ENCODE measurements around the gene PIAS3. TPM values are rescaled to one million over a fixed set of nuclear protein-coding genes. Genes with fewer than 3 reads are reported as not detected.
"Not testable (repeated sequence)": the region's sequence is repeated elsewhere in the genome, so short reads cannot be mapped to it uniquely, and the experiment has no call there.

The PIAS3 gene
- total RNA-seq, 1 donor from 2014 or later: 6.2 TPM

DNA sequence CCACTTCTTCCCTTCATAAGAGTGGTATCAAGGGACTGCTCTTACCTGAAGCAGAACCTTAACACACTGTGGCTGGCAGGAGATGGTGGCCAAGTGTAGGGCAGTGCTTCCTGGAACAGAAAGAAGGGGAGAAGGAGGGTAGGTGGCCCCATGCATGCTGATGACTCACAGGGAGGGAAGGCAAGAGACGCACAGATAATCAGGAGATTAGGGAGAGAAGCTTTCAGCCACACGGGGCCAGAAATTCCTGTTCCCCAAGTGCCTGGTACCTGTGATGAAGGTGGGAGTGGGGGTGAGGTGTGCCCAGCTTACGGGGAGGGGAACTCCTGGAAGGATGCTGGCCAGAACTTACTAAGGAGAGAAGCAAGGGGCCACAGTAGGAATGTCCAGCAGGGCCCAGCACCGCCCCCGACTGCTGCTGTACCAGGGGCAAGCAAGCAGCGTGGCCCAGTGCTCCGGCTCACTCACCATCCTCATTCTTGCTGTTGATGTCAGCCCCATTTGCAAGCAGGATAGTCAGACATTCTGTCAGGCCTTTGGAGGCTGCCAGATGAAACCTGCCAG is 19.1 kb upstream of the PIAS3 start:
- ATAC-seq (no peak), DNase-seq (ENCODE audit: low spot score) (no peak)

DNA sequence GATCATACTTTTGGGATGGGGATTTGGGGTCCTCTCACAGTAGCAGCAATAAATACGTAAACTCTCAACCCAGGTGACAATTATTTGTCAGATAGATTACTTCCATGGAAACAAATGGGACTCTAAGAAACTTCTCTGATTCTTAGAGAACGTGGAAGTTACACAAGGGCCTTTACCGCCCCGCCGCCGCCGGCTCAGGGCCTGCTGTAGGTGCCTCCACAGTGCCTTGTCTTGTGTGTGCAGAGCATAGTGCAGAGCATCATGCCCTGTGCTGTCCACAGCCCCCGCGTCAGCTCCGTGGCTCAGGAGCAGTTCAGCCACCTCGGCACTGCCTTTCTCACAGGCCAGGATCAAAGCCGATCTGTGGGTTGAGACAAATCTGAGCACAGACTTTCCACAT is 15.8 kb upstream of the PIAS3 start:
- no peak for ATAC-seq
- DNase-seq (ENCODE audit: low spot score): no peak

DNA sequence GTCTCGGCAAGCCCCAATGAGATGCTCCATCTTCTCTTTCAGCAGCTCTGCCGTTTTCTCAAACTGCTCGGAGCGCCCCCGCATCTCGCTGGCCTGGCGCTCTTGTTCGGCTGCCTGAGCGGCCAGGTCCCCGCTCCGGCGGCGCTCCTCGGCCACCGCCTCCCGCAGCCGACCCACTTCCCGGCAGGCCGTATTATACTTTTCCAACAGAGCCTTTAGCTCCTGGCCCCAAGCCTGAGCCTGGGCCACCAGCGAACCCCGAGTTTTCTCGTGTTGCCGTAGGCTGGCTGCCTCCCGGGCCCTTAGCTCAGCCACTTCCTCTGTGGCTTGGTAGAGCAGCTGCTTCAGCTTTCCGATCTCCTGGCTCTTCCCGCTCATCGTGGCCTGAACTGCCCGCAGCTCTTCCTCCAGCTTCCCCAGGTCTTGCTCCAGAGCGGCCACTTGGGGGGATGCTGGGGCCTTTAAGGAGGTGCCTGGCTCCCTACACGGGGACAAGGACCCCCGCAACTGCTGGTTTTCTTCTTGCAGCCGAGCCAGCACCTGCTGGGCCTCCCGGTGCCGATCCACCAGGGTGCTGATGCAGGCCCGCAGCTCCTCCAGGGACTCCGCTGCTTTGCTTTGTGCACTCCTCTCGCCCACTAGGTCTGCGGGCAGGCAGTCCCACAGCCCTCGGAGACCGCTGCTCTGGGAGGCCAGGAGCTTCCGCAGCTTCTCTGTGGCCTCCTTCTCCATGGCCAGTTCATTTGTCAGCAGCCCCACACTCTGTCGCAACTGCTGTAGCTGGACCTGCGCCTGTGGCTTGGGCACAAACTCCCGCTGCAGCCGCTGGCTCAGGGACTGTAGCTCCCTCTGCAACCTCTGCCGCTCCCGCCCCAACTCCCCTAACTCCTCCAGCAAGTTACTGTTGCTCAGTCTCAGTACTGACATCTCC is 13.4 kb upstream of the PIAS3 start:
- DNase-seq (ENCODE audit: low spot score): peak; percentile 82

DNA sequence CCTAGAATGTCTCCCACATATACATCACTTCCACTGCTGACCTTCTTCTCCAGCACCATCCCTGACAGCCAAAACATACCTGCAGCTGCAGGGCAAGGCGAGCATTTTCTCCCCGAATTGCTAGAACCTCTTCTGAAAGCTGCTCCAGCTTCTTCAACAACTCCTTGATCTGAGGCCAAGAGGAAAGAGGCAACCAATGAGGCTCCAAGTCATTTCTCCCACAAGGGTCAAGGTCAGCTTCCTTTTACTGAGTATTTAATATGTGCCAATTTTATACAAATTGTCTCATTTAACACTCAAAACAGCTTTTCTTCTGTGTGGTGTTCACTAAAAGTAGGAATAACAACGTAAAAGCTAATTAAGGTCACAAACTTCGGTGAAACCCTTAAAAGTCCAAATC is 9.4 kb upstream of the PIAS3 start:
- DNase-seq (ENCODE audit: low spot score) (no peak), ATAC-seq (no peak)

More for the DNA sequence above, 13.4 kb upstream of the PIAS3 start:
- peak; percentile 94 for ATAC-seq

DNA sequence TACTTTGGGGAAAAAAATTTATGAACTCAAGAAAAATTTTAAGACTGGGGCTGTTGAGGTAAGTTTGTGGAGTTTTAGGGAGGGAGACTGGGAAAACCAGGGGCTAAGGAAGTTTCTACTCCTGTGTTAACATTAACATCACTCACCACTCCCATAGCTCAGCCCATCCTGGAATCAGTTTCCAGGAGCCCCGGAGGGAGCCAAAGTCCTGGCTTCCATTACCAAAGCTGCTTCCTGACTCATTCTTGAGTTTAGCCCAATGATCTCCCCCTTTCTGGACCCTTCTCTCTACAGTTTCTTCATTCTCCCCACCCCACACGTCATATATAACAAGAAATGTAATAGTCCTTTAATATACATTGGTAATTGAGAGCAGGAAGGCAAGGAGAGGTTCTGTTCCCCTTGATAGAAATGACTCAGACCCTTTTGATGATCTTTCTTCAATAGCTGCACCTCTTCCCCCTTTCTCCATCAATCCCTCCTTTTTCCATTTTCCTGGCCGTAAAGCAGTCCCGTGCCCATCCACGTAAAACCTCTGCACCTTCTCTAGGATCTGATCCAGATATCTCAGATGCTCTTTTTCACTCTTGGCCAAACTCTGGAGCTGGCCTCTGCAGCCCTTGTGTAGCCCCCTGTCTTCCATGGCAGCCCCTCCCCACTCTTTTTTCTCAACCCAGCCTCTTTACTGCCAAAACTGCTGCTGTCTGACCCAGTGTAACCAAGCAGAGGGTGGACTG is 4.6 kb upstream of the PIAS3 start:
- DNase-seq (ENCODE audit: low spot score) (no peak), ATAC-seq (no peak)

DNA sequence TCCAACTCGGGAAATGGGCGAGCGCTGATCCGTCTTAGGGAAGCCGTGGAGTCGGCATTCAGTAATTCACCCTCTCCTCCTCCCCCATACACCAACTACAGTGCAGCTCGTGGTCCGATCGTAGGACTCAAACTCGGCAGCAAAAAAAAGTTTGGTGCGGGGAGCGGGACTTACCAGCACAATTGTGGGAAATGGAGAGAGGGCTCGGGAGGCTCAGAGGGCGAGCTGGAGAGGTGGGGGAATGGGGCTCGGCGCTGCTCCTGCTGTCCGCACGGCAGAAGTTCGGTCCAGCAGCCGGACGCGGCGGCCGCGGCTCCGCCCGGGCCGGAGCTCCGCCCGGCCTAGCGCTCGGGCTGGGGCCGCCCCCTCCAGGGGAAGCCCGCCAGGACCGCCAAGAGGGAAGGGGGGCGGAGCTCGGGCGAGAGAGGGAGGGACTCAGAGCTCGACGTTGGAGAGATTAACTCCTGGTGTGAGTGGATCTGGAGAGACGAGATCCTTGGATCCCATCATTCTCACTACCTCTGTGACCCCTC is 676 bp upstream of the PIAS3 start:
- DNase-seq (ENCODE audit: low spot score) (peak; percentile 93), ATAC-seq (peak; percentile 88)

- no peak for DNase-seq (ENCODE audit: low spot score)
- peak; percentile 25 for ATAC-seq
These were observed 512 bp downstream of the PIAS3 start for GRCh38 chr1:145858238-145858900.

DNA sequence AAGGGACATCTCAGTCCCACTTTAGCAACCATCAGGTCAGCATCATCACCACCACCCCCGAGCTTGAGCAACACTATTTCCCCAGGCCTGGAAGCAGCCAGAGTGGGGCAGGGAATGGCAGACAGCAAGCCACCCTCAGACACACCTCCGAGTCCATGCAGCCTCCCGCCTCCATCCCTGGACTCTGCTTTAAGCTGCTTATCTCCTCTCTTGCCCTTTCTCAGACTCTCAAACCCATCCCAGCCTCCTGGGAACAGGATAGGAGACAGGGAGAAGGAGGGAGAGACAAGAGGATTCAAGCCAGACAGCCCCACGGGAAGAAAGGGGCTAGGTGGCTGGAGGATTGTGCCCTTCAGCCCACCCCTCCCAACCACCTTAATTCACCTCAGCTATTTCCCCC is 1.7 kb downstream of the PIAS3 start:
- ATAC-seq: no peak
- DNase-seq (ENCODE audit: low spot score): no peak

DNA sequence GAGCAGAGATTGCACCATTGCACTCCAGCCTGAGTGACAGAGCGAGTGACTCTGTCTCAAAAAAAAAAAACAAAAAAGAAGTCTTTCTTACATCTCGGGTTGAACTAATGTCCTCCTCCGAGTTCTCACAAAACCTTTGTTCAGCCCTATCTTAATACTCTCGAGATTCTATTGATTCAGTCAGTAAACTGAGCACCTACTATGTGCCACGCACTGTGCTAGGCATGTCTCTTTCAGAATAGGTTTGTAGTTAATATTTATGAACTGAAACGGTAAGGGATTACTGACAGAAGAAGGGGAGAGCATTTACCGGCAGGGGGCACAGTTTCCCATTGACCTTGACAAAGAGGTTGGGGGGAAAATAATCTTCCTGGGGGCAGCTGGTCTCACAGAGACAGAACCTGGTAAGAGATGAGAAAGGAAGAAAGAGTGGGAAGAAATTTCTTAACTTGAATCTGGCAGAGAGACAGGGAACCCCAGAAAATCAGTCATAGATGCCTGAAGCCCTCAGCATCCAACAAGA is 3.4 kb downstream of the PIAS3 start:
- DNase-seq (ENCODE audit: low spot score) (no peak), ATAC-seq (no peak)

DNA sequence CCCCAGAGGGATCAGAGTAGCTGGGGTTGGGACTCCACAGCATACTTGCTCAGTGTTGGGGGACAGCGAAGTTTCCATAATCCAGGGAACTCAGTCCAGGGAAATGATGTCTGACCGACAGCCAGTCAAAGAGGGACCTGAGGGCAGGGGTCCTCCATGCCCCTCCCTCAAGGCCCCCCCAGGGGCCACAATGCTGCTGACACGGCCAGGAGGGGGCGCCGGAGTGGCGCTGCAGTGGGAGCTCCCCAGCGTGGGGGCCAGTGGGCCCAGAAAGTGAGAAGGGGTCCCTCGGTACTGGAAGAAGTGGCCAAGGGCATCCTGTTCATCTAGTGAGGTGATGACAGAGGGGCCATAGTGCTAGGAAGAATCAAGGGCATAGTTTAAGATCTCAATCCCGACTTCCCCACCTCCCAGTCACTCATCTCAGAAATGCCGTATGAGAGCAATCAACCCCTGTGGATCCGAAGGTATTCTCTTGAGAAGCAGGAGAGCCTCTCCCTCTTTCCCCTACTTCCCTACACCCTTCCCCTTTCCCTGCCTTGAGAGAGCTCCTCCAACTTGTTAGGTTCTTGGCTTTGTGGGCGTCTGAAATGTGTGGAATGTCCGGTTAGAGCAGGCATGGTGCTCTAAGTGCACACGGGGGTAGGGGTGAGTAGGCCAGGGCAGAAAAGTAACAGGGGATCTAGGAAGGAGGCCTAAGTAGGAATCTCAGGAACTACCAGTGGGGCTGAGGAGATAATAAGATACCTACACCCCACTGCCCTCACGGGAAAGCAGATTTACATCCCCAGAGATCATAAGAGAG is 9.3 kb downstream of the PIAS3 start:
- ATAC-seq: no peak
- no peak for DNase-seq (ENCODE audit: low spot score)

DNA sequence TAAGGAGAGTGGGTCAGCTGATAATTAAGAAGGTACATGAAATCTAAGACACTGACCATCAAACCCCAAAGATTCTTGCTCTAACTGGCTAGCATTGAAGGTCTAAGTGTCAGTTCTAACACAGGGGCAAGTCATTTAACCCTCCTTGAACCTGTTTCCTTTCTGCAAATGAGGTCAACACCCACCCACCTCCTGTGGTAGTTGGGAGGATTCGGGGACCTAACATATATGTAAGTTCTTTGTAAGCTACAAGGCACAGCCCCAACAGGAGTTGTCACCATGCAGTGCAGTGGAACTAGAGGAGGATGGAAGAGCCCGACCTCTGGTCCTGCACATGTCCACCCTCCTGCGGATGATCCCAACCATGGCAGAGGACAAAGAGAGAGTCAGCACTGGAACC is 11.1 kb downstream of the PIAS3 start:
- no peak for DNase-seq (ENCODE audit: low spot score)
- ATAC-seq: no peak

GRCh38 chr1:145846201-145846612 is 12.7 kb downstream of the PIAS3 start:
- ATAC-seq: peak; percentile 58
- DNase-seq (ENCODE audit: low spot score): no peak

DNA sequence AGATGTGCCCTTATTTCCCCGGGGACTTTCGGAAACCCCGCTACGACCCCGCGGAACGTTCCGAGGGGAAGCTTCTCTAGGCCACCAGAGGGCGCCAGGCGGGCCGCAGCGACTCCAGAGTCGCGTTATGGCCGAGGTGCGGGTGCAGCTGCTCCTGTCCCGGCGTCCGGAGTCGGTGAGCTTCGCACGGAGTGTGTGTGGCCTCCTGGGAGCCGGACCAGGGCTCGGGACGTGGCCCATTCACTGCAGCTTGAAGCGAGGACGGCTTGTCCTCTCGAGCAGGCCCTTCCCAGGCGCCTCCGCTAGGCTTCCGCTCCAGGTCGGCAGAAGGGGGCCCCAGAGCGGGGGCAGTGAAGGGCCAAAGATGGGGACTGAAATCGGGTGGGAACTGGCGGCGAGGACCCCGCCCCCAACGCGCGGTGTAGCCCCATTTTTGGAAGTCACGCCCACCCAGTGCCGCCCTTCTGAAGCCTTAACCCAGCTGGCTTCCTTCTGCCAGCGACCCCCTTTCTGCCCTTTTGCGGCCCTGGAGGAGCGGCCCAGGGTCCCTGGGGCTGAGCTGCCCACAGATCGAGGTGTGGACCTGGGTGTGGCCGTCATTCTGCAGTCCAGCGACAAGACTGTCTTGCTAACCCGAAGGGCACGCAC is 13.2 kb downstream of the PIAS3 start, which contains the start of gene NUDT17:
NUDT17 (plus strand) TSS at position 117 of the 648 bp plus-strand sequence; CDS start at position 128, 11 bp downstream.
- ATAC-seq (peak; percentile 95), DNase-seq (ENCODE audit: low spot score) (peak; percentile 82)

DNA sequence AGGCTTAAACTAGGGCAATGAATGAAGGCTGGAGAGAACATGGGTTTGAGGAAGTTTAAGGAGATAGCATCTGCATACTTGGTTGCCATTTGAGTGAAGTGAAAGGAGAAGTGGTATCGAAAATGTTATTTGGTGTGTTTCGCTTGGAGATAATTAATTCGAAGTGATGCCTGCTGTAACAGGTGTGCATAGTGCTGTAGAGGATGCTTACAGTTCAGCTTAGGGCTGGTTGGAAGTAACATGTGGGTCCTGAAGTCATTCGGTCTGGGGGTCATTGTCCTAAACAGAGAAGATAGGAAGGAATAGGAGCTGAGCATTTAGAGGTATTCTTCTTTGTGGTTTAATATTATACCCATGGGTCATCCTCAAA is 13.8 kb downstream of the PIAS3 start:
- ATAC-seq (peak; percentile 44), DNase-seq (ENCODE audit: low spot score) (no peak)

- ATAC-seq: no peak
- no peak for DNase-seq (ENCODE audit: low spot score)
These were observed 15.8 kb downstream of the PIAS3 start for GRCh38 chr1:145843031-145843430.

DNA sequence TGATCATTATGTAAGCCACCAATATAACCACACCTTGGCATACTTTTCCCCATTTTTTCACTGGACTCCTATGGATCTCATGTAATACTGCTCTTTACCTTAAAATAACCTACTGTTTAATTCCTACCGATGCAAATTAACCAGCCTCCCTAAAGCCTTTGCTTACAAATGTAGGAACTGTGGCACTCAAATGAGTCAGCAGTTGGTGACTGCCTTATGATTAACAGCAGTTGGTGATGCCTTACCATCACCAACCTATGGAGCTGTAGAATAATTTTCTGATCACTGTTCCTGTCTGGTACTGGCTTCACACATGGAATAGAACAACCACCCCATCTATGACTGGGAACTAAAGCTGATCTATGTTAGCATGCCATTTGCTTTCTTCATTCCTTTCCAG is 21.2 kb downstream of the PIAS3 start:
- DNase-seq (ENCODE audit: low spot score) (no peak), ATAC-seq (no peak)

GRCh38 chr1:145830810-145831209 is 28.1 kb downstream of the PIAS3 start:
- not testable (repeated sequence) for DNase-seq (ENCODE audit: low spot score)

DNA sequence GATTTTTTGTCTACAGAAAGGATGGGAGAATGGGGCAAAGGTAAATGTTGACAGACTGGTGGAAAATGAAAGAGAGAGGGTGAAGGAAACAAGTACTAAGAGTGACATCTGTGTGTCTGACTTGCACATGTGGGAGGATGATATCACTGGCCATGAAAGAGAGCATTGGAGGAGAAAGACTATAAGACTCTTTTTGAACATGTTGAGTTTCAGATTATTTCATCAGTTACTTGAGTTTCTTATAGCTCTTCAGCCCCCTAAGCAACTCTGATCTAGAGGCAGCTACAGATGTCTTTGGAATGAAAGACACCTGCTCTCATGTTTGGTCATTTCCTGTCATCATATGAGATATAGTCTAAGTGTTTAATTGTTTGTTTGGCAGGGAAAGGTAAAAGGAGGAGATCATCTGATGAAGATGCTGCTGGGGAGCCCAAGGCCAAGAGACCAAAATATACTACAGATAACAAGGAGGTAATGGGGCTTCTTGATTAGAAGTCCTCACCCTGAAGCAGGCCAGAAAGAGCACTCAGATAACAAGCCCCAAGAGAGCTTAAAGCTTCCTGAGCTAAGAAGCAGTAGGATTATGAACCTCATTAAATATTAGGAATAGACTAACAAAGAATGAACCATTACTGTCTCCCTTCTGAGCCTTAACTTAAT is 30.4 kb downstream of the PIAS3 start:
- no peak for DNase-seq (ENCODE audit: low spot score)
- no peak for ATAC-seq

More at GRCh38 chr1:145830810-145831209, 28.1 kb downstream of the PIAS3 start:
- ATAC-seq: not testable (repeated sequence)

DNA sequence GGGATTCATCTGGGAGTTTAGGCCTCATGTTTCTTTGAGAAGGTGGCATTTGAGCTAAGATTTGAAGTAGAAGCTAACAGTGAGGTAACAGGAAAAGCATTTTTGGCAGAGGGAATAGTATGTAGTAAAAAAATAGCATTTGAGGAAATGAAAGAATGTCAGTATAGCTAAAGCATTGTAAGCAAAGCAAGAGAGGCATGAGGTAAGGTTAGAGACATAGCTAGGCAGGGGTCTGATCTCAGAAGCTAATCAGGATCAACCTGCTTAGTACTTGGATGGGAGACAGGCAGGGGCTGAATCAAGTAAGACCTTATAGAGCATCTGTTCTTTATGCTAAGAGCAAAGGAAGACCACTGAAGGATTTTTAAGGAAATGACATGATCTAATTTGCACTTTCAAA is 30.9 kb downstream of the PIAS3 start:
- ATAC-seq (no peak), DNase-seq (ENCODE audit: low spot score) (no peak)

Measured in left lobe of liver (tissue), 2 donors.